GM10847 (cell line): ENCODE data around the gene CHST11.

Experiments
- POLR2A ChIP-seq: IDR thresholded peaks from 2 replicates; pipeline ENCODE4 v1.6.1; 2011; ENCODE audit not compliant: insufficient read length; ENCODE audit errors: extremely low read depth

Gene CHST11

GRCh38 chr12:104498211-104498801 is 41.6 kb downstream of the CHST11 start:
- no peak for TF ChIP-seq POLR2A

DNA sequence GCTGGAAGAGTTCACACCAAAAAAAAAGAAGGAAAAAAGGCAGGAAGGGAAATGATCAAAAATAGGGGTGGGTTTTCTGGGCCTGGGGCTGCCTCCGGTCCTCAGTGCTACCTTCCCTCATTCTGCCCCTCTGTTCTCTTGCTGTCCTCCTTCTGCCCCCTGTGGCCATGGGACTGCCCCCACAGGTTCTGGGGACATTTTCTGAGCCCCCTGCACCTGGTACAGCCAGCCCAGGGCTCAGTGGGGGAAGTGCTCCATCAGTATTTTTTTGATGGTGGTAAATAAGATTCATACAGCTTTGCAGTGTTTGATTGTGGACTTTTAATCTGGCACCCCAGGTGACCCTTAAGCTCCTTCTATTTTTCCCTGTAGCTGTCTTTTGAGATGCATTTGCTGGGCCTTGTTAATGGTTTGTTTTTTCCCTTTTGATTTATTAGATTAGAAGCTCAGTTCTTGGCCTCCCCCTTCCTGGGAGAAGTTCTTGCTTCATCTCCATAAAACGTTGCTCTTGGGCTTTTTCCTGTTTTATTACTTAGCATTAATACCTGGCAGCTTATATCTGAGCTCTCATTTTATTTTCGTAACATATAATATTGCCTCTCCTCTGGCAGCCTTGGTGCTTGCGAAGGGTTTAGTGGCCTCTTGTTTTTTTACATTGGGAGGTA is 43.1 kb downstream of the CHST11 start:
- TF ChIP-seq POLR2A, result no peak

- no peak for TF ChIP-seq POLR2A
These were observed 44.4 kb downstream of the CHST11 start for GRCh38 chr12:104501115-104501514.

- TF ChIP-seq POLR2A, result no peak
These were observed 44.9 kb downstream of the CHST11 start for GRCh38 chr12:104501660-104502059.

DNA sequence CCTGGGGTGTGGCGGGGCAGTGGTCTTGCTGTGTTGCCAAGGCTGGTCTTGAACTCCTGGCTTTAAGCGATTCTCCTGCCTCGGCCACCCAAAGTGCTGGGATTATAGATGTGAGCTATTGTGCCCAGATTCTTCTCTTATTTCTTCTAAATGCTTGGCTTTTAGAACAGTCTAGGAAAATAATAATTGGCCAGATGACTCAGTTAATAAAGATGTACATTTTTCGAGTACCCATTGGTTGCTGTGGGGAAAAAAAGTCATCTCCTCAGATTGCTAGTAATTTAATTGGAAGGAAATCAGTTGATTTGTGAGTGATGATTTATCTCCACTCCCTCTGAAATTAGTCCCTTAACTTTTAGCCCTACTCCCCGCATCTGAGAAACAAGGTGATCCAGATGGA is 45.5 kb downstream of the CHST11 start:
- no peak for TF ChIP-seq POLR2A

DNA sequence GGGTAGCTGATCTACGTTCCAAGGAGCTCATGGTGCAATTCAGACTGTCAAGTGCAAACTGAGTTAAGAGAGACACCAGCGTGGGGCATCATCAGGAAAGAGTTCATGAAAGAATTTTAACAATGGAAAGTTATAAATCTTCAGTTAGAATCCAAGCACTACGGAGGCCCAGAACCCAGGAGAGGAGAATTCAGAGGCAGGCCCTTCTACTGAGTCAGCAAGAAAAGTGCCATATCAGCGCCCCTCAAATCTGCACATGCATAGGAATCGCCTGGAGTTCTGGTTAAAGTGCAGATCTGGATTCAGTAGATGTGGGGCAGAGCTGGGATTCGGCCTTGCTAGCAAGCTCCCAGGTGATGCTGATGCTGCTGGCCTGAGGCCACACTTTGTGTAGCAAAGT is 45.9 kb downstream of the CHST11 start:
- no peak for TF ChIP-seq POLR2A

- no peak for TF ChIP-seq POLR2A
These were observed 46.4 kb downstream of the CHST11 start for GRCh38 chr12:104503191-104503590.

DNA sequence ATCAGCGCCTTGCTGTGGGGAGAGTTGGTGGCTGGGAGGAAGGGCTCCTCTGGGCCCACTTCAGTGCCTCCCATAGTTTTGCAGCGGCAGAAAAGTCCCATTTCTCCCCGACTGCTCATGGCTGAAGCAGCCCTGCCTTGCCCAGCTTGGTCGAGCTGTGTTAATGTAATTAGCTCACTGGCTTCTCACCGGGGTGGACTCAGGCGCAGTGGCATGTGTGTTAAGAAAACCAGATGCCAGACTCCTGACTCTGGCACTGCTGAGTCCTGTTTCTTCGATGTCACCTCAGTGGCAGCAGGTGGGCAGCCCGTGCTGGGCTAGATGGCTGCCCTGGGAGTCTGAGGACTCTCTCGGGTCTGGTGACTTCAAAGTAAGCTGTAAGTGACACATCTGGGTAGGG is 47.4 kb downstream of the CHST11 start:
- no peak for TF ChIP-seq POLR2A

- no peak for TF ChIP-seq POLR2A
These were observed 48.5 kb downstream of the CHST11 start for GRCh38 chr12:104505095-104505818.

GRCh38 chr12:104506676-104507401 is 50.1 kb downstream of the CHST11 start:
- no peak for TF ChIP-seq POLR2A

- no peak for TF ChIP-seq POLR2A
These were observed 50.9 kb downstream of the CHST11 start for GRCh38 chr12:104507672-104508071.

- TF ChIP-seq POLR2A, result no peak
These were observed 52.2 kb downstream of the CHST11 start for GRCh38 chr12:104508752-104509446.

DNA sequence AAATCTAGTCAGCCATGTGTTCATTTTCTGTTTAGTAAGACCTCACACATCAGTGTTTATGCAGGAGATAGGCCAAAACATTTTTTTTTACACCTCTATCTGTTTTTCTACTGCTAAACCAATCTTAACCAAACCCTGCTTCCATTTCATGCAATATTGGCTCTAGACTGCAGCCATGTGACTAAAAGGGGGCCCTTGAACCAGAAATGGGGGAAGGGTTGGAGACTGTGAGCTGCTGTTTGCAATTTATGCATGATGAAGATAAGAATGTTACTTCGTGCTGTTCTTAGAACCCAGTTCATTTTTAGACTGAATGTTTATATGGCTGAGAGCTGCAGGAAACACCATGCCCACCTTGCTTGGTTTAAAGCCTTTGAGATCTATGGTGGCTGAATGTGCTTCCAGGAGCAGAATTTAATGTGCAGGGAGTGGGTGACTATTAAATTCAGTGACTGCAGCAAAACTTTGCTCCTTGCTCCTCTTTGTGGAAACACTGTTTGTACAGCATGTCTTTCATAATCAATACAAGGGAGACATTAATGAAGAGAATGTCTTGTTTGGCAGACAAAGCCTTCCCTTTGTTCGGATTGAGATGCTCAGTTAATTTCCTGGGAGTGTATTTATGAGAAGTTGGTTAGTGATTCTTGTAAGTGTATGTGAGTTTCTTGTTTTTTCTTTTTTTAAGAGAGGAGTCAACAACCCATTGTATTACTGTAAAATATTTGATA is 53.6 kb downstream of the CHST11 start:
- no peak for TF ChIP-seq POLR2A

GRCh38 chr12:104510873-104511440 is 54.2 kb downstream of the CHST11 start:
- TF ChIP-seq POLR2A, result no peak

DNA sequence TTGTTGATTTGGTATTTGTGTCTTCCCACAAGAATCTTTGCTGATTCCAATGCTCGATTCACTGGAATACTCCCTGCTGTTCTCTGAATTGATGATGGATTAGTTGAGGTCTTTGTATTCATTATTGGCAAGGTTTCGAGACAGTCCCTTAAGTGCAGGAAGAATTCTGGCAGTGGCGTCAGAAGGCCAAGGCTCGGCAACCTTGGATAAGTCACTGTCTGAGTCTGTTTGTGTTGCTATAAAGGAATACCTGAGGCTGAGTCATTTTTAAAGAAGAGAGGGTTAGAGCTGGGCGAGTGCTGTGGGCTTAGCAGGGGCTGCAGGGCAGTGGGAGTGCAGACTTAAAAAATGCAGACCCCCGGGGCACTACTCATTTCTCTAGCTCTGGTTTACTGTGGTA is 56.9 kb downstream of the CHST11 start:
- no peak for TF ChIP-seq POLR2A
